ENCODE results near the gene KCTD10. TPM values are rescaled to one million over a fixed set of nuclear protein-coding genes. Genes with fewer than 3 reads are reported as not detected.
"Not testable (repeated sequence)": the region's sequence is repeated elsewhere in the genome, so short reads cannot be mapped to it uniquely, and the experiment has no call there.

The KCTD10 gene
- polyA plus RNA-seq, 2 of the 4 experiments (the other 2 are of a cell fraction), result 43.5 to 50.4 TPM

DNA sequence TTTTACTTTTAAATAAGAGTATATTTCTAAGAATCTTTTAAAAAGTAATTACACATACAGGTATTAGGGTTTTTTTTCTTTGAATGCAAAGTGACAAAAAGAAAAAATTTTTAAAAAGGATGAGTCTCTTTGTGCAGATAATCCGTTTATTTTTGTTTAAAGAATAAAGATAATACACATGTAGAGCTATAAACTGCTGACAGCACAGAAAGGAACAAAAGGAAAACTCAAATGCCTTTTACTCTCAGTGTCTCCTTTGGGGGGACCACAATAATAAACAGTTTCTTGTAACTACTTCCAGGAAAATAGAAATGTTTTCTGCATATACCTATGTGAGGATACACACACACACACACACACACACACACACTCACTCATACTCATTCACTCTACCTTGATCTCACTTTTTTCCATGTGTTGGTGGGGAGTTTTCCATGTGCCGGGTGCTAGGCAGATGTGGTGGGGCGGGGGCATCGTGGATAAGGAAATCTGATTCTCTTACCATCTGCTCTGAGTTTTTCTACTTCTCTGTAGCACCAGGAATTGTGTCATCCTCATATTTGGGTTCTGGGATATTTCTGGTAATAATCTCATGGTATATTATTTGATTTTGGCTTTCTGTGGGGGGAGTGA is 58.1 kb downstream of the KCTD10 start:
- no peak for TF ChIP-seq CTCF (IDR thresholded peaks at IDR 0.05)
- TF ChIP-seq MAFK (IDR thresholded peaks at IDR 0.05; ENCODE audit: partially characterized antibody), result peak; percentile 60
- ChIA-PET CTCF (interaction anchor here (1.4 to 2.7 kb wide), 3 partner anchors 9 to 25 kb away, joined by 3 to 12 read pairs (median 5); no protein-coding TSS in a partner anchor), POLR2A (no interaction called here)
- Histone ChIP-seq H3K27ac (no peak overlapping the region), H3K4me2 (no peak overlapping the region), H3K9me3 (no peaks in the 10 kb centered on the region), H3K4me1 (no peaks in the 10 kb centered on the region), H3K4me3 (no peak overlapping the region)
- no peak for ATAC-seq
- WGBS (ENCODE audit: missing lambda C conversion rate), result 27% methylated on average over 4 of the region's 4 CpGs
- no peak for FAIRE-seq
- no peak for DNase-seq (ENCODE audit: low read depth in 1 of 2, low spot score in 1 of 2)

DNA sequence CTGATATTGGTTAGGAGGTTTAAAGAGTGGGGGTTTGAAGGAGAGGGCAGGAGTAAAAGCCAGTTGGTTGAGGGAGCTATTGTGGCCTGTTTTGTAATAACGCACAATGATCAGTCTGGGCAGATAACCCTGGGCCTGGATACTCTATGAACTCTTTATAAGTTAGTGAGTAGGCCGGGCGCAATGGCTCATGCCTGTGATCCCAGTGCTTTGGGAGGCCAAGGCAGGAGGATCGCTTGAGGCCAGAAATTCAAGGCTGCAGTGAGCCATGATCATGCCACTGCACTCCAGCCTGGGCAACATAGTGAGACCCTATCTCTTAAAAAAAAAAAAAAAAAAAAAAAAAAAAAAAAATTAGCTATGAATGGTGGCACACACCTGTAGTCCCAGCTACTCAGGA is 71.0 kb downstream of the KCTD10 start:
- CTCF ChIA-PET, result interaction anchor here (0.6 to 4.5 kb wide), 6 partner anchors 13 to 1424 kb away, joined by 3 to 22 read pairs (median 4); no protein-coding TSS in a partner anchor
- FAIRE-seq; ATAC-seq; H3K27ac ChIP-seq; H3K9me3 ChIP-seq; H3K4me2 ChIP-seq; DNase-seq (ENCODE audit: low read depth in 1 of 2, low spot score in 1 of 2); H3K4me3 ChIP-seq; H3K4me1 ChIP-seq; POLR2A ChIA-PET: not testable (repeated sequence)
- WGBS (ENCODE audit: missing lambda C conversion rate), result 71% methylated on average over 4 of the region's 4 CpGs

DNA sequence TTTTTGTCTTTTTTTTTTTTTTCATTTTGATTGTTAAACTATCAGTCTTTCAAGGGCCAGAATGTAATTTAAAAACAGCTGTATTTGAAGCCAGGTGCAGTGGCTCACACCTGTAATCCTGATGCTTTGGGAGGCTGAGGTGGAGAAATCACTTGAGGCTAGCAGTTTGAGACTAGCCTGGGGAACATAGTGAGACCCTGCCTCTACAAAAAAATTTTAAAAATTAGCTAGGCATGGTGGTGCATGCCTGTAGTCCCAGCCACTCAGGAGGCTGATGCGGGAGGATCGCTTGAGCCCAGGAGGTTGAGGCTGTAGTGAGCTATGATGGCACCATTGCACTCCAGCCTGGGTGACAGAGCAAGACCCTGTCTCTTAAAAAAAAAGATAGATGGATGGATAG is 72.3 kb downstream of the KCTD10 start:
- POLR2A ChIA-PET; H3K4me1 ChIP-seq; H3K4me3 ChIP-seq; DNase-seq (ENCODE audit: low read depth in 1 of 2, low spot score in 1 of 2); ATAC-seq; H3K4me2 ChIP-seq; H3K9me3 ChIP-seq; FAIRE-seq; H3K27ac ChIP-seq: not testable (repeated sequence)
- CTCF ChIA-PET, result interaction anchor here (0.8 to 4.5 kb wide), 4 partner anchors 9 to 22 kb away, joined by 3 to 22 read pairs (median 6); no protein-coding TSS in a partner anchor
- 98% methylated on average over 2 of the region's 2 CpGs for WGBS (ENCODE audit: missing lambda C conversion rate)

Other genes with a start within 250 kb of the KCTD10 start
- 0.04 TPM in 1 of 2 replicates, not detected in the other for gene FOXN4, start 168.0 kb downstream of the KCTD10 start, polyA plus RNA-seq (2011; rRNA removed)
- gene FOXN4, start 168.0 kb downstream of the KCTD10 start, polyA plus RNA-seq (2017; fragmentation: RNase III; extraction: RNeasy Plus Mini Kit Qiagen cat#74134 plus additional on column Dnase treatment), result 0.04 to 0.07 TPM (median 0.05 TPM) in 3 replicates
- not detected in 2 replicates for gene MYO1H, start 129.4 kb downstream of the KCTD10 start, polyA plus RNA-seq (2011; rRNA removed)
- gene MYO1H, start 129.4 kb downstream of the KCTD10 start, polyA plus RNA-seq (2017; fragmentation: RNase III; extraction: RNeasy Plus Mini Kit Qiagen cat#74134 plus additional on column Dnase treatment), result not detected in 3 replicates
- 38.0 and 42.4 TPM in 2 replicates for gene UBE3B, start 334 bp upstream of the KCTD10 start, polyA plus RNA-seq (2011; rRNA removed)
- gene UBE3B, start 334 bp upstream of the KCTD10 start, polyA plus RNA-seq (2017; fragmentation: RNase III; extraction: RNeasy Plus Mini Kit Qiagen cat#74134 plus additional on column Dnase treatment), result 14.0 to 15.4 TPM (median 14.5 TPM) in 3 replicates
- 23.0 and 26.1 TPM in 2 replicates for gene MMAB, start 96.2 kb upstream of the KCTD10 start, polyA plus RNA-seq (2011; rRNA removed)
- 32.8 to 36.8 TPM (median 34.7 TPM) in 3 replicates for gene MMAB, start 96.2 kb upstream of the KCTD10 start, polyA plus RNA-seq (2017; fragmentation: RNase III; extraction: RNeasy Plus Mini Kit Qiagen cat#74134 plus additional on column Dnase treatment)
- 5.9 and 7.0 TPM in 2 replicates for gene MVK, start 96.5 kb upstream of the KCTD10 start, polyA plus RNA-seq (2011; rRNA removed)
- 7.5 to 14.8 TPM (median 14.0 TPM) in 3 replicates for gene MVK, start 96.5 kb upstream of the KCTD10 start, polyA plus RNA-seq (2017; fragmentation: RNase III; extraction: RNeasy Plus Mini Kit Qiagen cat#74134 plus additional on column Dnase treatment)
- gene FAM222A, start 236.5 kb upstream of the KCTD10 start, polyA plus RNA-seq (2011; rRNA removed), result 0.97 and 0.98 TPM in 2 replicates
- gene FAM222A, start 236.5 kb upstream of the KCTD10 start, polyA plus RNA-seq (2017; fragmentation: RNase III; extraction: RNeasy Plus Mini Kit Qiagen cat#74134 plus additional on column Dnase treatment), result 3.0 to 3.3 TPM (median 3.2 TPM) in 3 replicates

All from A549 (cell line).